Stimulated activated CD8-positive, alpha-beta memory T cell treated with anti-CD3 and anti-CD28 coated beads, Interleukin-15, amount 100 ng/mL, for 24 hours (primary cell): Measurements from ENCODE around the gene CCDC102A.
A peak's percentile ranks its signal among the peaks of the same experiment; 100 is the strongest.
"Not testable (repeated sequence)": the region's sequence is repeated elsewhere in the genome, so short reads cannot be mapped to it uniquely, and the experiment has no call there.

Source experiments
- DNase-seq: peaks from one replicate; pipeline ENCODE4 v3.0.0-alpha.2; 2020; ENCODE audit warnings: low read depth

Gene CCDC102A

DNA sequence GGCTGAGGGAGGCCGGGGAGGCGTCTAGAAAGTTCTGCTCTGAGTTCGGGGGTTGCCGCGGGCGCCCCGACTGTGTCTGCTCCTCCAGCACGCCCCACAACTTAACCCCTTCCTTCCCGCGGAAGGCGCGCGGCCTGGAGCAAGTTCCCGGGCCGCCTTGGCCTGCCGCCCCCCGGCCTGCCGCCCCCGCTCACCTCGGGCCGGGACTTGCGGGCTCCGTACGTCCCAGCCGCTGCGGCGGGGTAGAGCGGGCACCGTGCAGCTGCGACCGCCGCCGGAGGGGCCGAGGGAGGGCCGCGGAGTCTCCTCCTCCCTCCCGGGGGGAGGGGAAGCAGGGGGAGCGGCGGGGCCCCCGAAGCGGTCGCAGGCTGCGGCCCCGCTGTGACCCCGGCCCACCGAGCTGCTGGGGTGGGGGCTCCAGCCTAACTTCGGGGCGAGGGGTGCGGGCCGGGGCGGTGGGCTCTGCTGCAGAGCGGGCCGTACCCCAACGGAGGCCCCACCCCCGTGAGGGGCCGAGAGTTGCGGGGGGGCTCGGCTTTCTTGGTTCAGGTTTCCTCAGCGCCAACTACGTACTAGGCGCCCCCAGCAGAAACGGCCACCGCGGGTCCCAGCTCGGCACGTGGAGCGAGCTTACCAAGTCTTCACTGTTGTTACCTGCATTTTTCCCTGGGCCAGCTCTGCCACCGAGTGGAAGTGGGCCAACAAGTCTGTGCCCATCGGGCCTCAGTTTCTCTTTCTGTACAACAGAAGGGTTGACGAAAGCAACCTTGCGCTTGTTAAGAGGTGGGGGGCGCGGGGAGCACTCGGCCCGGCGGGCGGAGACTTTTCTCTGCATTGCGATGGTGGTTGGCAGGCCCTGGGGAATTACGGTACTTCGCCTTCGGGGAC lies at the start of gene CCDC102A:
Gene CCDC102A, minus strand, starts transcription at position 266 of the 888 bp plus-strand sequence. CDS start 7,394 bp downstream, outside the sequence.
- DNase-seq, result no peak

GRCh38 chr16:57585051-57585687 lies 48.8 kb upstream of the CCDC102A start:
- DNase-seq, result no peak

DNA sequence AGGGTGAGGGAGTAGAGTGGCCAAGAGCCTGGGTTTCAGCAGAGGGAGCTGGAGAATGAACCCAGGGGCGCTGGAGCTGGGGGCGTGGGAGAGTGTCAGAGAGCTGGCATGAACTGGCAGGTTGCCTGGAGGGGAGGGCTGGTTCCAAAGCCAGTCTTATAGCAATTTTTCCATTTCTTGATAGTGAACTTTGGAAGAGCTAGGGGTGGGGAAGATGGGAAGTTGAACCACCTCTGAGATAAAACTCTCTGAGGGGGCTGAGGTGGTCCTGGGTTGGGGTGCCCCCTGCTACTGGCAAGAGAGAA lies 42.9 kb upstream of the CCDC102A start:
- no peak for DNase-seq

DNA sequence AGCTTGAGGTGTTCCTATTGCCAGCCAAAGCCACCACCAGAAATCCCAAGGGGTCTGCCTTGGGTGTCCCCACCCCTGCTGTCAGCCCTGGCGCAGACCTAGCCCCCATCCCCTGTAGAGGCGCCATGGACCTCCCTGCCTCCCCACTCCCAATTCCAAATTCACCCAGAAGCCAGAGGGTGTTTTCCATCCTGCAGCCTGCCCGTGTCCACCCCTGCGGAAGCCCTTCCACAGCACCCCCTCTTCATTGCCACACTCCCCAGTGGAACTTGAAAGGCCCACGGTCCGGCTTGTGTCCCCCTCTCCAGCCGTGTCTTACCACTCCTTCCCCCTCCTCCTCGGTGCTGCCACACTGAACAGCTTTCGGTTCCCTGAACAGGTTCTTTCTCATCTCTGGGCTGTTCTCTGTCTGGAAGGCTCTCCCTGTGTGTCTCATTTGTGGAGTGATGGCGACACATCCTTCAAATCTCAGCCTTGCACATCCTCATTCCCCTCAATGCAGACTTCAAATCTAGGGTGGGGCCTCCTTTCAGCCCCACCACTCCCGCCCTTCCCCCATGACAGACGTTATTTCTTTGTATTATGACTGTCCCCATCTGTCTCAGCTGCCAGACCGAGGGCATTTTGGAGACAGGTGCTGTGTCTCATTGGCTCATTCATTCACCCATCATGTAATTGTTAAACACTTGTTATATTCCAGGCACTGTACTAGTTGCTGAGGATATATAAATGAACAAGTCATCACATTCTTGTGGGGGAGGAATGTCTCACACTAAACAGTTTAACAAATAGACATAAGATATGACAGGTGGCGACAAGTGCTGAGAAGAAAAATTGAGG lies 42.4 kb upstream of the CCDC102A start:
- no peak for DNase-seq

GRCh38 chr16:57577691-57578224 lies 41.4 kb upstream of the CCDC102A start:
- DNase-seq, result no peak

DNA sequence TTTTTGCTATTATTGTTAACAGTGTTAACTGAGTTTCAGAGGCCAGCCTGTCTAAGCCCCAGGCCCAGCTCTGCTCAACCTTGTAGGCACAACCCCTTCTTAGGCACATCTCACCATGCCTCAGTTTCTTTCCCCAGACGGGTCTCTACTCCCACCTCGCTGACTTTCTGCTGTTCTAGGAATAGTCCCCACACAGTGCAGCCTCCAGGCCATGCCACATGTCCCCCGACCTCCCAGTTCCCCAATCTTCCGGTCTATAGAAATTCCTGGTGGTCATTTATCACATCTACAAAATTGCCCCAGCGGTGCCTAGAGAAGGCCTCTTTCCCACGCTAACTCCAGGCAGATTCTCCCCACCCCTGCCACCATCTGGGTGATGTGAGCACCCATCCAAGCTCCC lies 40.8 kb upstream of the CCDC102A start:
- no peak for DNase-seq

DNA sequence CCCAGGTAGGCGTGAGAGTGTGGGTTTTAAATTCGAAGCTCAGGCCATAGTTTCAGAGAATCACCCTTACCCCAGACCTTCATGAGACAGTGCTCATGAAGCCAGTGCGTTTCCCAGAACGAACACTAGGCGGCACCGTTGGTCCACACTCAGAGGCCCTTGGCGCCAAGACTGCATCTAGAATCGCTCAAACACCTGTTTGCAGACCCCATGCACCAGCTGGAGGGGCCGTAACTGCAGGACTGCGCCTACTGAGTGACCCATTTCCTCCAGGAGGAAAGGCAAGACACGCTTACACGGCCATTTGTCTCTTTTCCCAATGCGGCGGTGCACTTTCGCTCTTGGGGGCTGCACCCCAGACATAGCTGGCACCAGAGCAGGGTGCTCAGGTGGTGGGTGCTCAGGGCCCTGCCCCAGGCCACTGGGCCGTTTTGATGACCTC lies 40.1 kb upstream of the CCDC102A start:
- DNase-seq, result peak; percentile 77

GRCh38 chr16:57575468-57576277 lies 39.3 kb upstream of the CCDC102A start:
- no peak for DNase-seq

DNA sequence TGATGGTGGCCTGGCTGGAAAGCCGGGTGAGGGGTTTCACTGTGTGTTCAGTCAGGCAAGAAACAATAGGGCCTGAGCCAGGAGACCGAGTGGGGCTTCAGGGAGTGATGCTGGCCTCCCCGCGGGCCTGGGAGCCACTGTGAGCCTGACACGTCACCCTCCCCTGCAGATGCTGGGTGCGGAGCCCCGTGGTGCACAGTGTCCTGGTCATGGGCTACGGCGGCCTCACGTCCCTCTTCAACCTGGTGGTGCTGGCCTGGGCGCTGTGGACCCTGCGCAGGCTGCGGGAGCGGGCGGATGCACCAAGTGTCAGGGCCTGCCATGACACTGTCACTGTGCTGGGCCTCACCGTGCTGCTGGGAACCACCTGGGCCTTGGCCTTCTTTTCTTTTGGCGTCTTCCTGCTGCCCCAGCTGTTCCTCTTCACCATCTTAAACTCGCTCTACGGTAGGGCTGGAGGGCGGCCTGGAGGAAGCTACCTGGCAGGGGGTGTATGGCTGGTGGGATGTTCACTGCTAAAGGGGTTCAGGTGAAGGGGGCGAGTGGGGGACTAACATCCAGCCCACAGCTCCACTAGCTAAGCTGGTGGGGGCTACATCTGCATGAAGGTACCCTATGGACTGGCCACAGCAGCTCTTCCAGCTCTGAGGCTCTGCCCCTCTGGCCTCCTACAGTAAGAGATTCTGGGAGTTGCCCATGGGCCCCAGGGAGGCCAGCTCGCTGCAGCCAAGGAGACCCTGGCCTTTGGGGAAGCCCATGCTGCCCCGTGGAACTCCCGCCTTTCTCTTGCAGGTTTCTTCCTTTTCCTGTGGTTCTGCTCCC lies 38.5 kb upstream of the CCDC102A start:
- DNase-seq, result no peak

GRCh38 chr16:57574086-57574485 lies 37.7 kb upstream of the CCDC102A start:
- DNase-seq, result no peak

- no peak for DNase-seq
Observed at GRCh38 chr16:57572978-57573728, 36.8 kb upstream of the CCDC102A start.

- no peak for DNase-seq
Observed at GRCh38 chr16:57571098-57571497, 34.7 kb upstream of the CCDC102A start.

DNA sequence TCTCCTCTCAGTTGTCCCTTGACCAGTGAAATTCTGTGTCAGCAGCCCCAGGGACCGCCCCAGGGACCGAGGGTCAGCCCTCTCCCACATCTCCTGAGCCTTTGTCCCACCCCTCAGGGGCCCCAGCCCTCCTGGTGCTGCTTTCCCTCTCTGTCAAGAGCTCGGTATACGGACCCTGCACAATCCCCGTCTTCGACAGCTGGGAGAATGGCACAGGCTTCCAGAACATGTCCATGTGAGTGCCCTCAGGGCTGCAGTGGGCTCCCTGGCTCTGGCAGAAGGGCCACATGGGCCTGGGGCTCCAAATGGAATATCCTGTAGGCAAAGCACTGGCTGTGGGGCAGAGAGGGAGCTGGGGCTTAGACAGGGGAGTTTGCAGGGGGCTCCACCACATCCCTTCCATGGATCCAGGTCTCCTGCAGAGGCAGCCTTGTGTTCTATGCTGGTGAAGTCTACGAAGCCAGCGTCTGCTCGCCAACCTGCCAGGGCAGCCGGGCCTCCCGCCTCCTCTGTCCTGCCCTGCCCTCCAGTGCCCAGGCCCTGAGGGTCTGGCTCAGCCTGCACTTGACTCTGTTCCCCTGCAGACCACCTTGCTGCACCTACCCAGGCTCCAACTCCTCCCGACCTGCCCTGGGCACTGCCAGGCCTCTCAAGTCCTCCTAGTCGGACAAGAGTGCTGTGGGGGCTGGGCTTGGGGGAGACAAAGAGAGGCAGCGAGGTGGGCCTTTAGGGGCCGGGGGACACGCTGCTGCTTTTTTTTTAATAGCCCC lies 34.1 kb upstream of the CCDC102A start:
- DNase-seq, result no peak

- no peak for DNase-seq
Observed at GRCh38 chr16:57569306-57569946, 33.1 kb upstream of the CCDC102A start.

GRCh38 chr16:57568772-57569171 lies 32.4 kb upstream of the CCDC102A start:
- not testable (repeated sequence) for DNase-seq

DNA sequence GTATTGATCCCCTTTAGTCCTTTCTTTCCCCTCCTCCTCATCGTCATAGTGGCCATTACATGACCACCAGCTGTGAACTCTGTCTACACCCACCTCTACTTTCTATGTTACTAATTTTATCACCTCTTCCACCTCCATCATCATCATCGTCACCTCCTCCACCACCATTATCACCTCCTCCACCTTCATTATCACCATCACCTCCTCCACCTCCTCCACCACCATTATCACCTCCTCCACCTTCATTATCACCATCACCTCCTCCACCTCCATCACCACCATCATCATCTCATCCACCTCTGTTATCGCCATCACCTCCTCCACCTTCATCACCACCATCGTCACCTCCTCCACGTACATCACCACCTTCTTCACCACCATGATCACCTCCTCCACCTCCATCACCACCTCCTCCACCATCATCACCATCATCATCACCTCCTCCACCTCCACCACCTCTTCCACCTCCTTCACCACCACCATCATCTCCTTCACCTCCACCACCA lies 31.9 kb upstream of the CCDC102A start:
- no peak for DNase-seq

GRCh38 chr16:57567691-57568090 lies 31.3 kb upstream of the CCDC102A start:
- DNase-seq, result no peak

GRCh38 chr16:57566436-57566835 lies 30.1 kb upstream of the CCDC102A start:
- no peak for DNase-seq
